ENCODE data around the gene CC2D1A.

CC2D1A gene

DNA sequence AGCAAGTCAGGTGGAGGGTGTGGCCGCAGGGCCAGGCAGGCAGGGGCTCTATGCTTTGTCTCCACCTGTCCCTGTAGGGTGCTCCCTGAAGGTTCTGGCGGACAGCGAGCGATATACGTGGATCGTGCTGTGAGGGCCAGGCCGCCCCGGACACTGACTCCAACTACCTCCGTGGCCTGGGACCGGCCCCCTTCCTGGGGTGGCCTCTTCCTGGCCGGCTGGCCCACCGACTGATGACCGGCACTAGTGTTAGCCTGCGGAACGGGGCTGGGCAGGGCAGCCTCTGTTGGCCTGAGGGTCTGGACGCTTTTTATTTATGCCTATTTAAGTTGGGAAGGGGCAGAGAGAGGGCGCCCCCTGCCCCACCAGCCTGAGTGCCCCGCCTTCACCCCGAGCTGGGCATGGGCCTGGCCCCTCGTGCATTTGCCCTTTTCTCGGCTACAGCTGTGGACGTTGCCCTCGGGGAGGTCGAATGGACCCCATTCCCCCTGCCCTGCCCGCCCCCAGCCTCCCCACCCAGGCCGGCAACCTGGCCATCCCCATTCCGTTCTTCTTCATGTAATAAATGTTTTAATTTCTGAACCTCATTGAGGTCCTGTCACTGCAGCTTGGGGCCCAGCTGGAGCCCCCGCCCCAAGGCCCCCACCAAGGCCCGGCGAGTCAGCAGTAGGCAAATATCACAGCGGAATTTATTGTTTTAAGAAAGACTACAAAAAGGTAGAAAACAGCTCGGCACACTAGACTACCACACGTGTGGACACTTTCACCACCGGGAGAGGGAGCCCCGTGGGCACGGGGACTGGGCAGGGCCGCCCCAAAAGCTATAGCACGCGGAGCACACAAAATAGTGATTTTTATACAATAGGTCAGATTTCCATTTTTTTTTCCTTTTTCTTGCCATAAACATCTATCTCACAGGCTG is 55.1 kb downstream of the CC2D1A start:
- H3K27me3 ChIP-seq (ENCODE audit: insufficient read depth, poor library complexity, severe bottlenecking) = no peaks in the 10 kb centered on the region
- no peak for TF ChIP-seq GABPA (IDR thresholded peaks at IDR 0.05; ENCODE audit: low read depth)
- TF ChIP-seq SPI1 (IDR thresholded peaks at IDR 0.05; ENCODE audit: borderline replicate concordance, low read depth) = no peak
- TF ChIP-seq, protein P1, sequence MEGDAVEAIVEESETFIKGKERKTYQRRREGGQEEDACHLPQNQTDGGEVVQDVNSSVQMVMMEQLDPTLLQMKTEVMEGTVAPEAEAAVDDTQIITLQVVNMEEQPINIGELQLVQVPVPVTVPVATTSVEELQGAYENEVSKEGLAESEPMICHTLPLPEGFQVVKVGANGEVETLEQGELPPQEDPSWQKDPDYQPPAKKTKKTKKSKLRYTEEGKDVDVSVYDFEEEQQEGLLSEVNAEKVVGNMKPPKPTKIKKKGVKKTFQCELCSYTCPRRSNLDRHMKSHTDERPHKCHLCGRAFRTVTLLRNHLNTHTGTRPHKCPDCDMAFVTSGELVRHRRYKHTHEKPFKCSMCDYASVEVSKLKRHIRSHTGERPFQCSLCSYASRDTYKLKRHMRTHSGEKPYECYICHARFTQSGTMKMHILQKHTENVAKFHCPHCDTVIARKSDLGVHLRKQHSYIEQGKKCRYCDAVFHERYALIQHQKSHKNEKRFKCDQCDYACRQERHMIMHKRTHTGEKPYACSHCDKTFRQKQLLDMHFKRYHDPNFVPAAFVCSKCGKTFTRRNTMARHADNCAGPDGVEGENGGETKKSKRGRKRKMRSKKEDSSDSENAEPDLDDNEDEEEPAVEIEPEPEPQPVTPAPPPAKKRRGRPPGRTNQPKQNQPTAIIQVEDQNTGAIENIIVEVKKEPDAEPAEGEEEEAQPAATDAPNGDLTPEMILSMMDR (IDR thresholded peaks at IDR 0.05; ENCODE audit: insufficient read depth, low read length) = no peak
- TF ChIP-seq, protein P2, sequence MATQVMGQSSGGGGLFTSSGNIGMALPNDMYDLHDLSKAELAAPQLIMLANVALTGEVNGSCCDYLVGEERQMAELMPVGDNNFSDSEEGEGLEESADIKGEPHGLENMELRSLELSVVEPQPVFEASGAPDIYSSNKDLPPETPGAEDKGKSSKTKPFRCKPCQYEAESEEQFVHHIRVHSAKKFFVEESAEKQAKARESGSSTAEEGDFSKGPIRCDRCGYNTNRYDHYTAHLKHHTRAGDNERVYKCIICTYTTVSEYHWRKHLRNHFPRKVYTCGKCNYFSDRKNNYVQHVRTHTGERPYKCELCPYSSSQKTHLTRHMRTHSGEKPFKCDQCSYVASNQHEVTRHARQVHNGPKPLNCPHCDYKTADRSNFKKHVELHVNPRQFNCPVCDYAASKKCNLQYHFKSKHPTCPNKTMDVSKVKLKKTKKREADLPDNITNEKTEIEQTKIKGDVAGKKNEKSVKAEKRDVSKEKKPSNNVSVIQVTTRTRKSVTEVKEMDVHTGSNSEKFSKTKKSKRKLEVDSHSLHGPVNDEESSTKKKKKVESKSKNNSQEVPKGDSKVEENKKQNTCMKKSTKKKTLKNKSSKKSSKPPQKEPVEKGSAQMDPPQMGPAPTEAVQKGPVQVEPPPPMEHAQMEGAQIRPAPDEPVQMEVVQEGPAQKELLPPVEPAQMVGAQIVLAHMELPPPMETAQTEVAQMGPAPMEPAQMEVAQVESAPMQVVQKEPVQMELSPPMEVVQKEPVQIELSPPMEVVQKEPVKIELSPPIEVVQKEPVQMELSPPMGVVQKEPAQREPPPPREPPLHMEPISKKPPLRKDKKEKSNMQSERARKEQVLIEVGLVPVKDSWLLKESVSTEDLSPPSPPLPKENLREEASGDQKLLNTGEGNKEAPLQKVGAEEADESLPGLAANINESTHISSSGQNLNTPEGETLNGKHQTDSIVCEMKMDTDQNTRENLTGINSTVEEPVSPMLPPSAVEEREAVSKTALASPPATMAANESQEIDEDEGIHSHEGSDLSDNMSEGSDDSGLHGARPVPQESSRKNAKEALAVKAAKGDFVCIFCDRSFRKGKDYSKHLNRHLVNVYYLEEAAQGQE (IDR thresholded peaks at IDR 0.05; ENCODE audit: insufficient replicate concordance, low read depth) = no peak
- peak; percentile 16; the same call in 1 of the 2 replicates for TF ChIP-seq POLR2AphosphoS5 (IDR thresholded peaks at IDR 0.05; ENCODE audit: low read depth)
- H3K4me3 ChIP-seq (replicated peaks; ENCODE audit: insufficient read depth, low read length) = no peak overlapping the region
- no peak for DNase-seq (ENCODE audit: low read depth in 1 of 2, low spot score in 1 of 2)
- H3K27ac ChIP-seq (replicated peaks) = no peak overlapping the region

DNA sequence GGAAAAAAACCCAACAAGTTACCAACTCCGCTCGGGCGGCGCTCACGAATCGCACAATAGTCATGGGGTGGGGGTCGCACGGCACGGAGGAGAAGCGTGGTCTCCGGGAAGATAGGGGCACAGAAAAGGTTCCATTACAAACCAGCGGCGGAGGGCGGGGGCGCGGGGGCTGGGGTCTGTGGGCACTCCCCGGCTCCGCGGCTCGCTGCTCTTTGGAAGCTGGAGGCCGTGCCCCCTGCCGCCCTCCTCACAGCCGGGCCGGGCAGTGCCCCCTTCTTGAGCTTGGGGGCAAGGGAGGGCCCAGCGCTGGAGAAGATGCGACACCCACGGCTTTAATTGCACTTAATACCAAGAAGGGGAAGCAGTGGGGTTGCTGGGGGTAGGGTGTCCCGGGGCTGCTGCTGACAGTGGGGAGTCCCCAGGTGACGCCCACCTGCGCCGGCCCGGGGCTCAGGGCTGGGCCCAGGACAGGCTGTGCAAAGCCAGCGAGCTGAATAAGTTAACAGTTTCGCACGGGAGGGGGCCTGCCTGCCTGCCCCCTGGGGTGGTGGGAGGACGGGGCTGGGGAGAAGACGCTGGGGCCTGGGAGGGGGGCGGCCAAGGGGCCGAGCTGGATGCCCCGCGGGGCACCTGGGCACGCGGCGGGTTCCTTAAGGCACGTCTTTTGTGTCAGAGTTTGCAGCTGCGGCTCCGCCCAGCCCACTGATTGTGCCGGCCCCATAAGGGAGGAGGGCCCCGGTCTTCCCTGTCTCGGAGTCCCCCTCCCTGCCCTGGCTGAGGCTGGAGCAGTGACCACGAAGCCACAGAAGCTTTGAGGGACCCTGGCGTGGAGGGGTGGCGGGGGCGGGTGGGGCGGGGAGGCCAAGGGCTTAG is 56.1 kb downstream of the CC2D1A start:
- H3K4me3 ChIP-seq (replicated peaks; ENCODE audit: insufficient read depth, low read length) = no peak overlapping the region
- no peak for TF ChIP-seq GABPA (IDR thresholded peaks at IDR 0.05; ENCODE audit: low read depth)
- TF ChIP-seq, protein P1 (IDR thresholded peaks at IDR 0.05; ENCODE audit: insufficient read depth, low read length) = no peak
- TF ChIP-seq, protein P2 (IDR thresholded peaks at IDR 0.05; ENCODE audit: insufficient replicate concordance, low read depth) = no peak
- no peak for TF ChIP-seq SPI1 (IDR thresholded peaks at IDR 0.05; ENCODE audit: borderline replicate concordance, low read depth)
- no peak for TF ChIP-seq POLR2AphosphoS5 (IDR thresholded peaks at IDR 0.05; ENCODE audit: low read depth)

DNA sequence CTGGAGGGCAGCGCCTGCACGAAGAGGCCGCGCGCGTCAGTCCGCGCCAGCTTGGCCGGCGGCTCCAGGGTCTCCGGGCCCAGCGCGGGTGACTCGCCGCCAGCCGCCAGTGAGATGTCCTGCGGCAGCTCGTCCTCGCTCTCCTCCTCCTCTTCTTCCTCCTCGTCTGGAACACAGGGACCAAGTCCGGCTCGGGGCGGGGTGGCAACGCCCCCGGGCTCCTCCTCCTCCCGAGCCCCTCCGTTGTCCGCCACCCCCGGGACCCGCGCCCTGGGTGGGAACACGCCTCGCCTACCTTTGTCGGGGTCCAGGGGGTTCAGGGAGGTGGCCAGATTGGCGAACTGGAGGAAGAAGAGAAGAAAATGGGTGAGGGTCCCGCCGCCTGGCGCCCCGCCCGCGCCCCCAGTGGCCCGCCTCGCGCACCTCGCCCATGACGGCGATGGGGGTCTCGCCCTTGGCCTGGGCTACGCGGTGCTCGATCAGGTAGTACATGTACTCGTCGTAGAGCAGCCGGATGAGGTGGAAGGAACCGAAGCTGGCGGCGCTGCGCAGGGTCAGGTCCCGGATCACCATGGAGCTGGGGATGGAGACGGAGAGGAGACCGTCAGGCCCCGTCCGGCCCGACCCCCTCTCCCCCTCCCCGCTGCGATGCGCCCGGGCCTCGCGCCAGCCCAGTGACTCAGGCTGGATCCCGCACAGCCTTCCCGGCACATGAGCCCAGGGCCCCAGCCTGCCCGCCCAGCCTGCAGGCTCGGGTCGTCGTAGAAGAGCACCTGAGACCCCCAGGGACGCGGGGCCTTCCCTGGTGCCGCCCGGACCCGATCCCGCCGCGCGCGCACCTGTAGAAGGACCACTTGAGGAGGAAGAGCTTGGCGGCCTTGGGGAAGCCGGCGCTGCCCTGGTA is 57.0 kb downstream of the CC2D1A start:
- DNase-seq (ENCODE audit: low read depth in 1 of 2, low spot score in 1 of 2) = no peak
- TF ChIP-seq, protein P2 (IDR thresholded peaks at IDR 0.05; ENCODE audit: insufficient replicate concordance, low read depth) = no peak
- TF ChIP-seq GABPA (IDR thresholded peaks at IDR 0.05; ENCODE audit: low read depth) = no peak
- TF ChIP-seq POLR2AphosphoS5 (IDR thresholded peaks at IDR 0.05; ENCODE audit: low read depth) = no peak
- TF ChIP-seq, protein P1 (IDR thresholded peaks at IDR 0.05; ENCODE audit: insufficient read depth, low read length) = no peak
- no peak for TF ChIP-seq SPI1 (IDR thresholded peaks at IDR 0.05; ENCODE audit: borderline replicate concordance, low read depth)
- no peak overlapping the region for H3K27ac ChIP-seq (replicated peaks)
- no peak overlapping the region for H3K4me3 ChIP-seq (replicated peaks; ENCODE audit: insufficient read depth, low read length)
- H3K27me3 ChIP-seq (ENCODE audit: insufficient read depth, poor library complexity, severe bottlenecking) = no peaks in the 10 kb centered on the region

More for the DNA sequence above, 56.1 kb downstream of the CC2D1A start:
- Histone ChIP-seq H3K27ac (replicated peaks) (no peak overlapping the region), H3K27me3 (ENCODE audit: insufficient read depth, poor library complexity, severe bottlenecking) (no peaks in the 10 kb centered on the region)
- DNase-seq (ENCODE audit: low read depth in 1 of 2, low spot score in 1 of 2) = no peak
